Measurements from ENCODE around the gene ADGRB2. TPM values are rescaled to one million over a fixed set of nuclear protein-coding genes. Genes with fewer than 3 reads are reported as not detected.

The ADGRB2 gene
- total and polyA plus RNA-seq, 2 experiments from 2014 or later: 0.51 to 3.6 TPM

- H3K9me3 ChIP-seq (ENCODE audit: low read depth): no peaks in the 10 kb centered on the region
- H3K9ac ChIP-seq: no peak overlapping the region
- H3K27me3 ChIP-seq (replicated peaks; ENCODE audit: insufficient read depth): no peaks in the 10 kb centered on the region
Observed at GRCh38 chr1:31683997-31684396, 80.1 kb downstream of the ADGRB2 start.

GRCh38 chr1:31681415-31681814, 82.7 kb downstream of the ADGRB2 start:
- H3K79me2 ChIP-seq (ENCODE audit: insufficient read depth): no peaks in the 10 kb centered on the region
- no peak overlapping the region for H3K4me2 ChIP-seq (ENCODE audit: unreplicated experiment)
- no peaks in the 10 kb centered on the region for H3K4me1 ChIP-seq (ENCODE audit: insufficient read depth)
- no peak overlapping the region for H2AFZ ChIP-seq
- no peaks in the 10 kb centered on the region for H3K9me3 ChIP-seq (ENCODE audit: low read depth)
- in situ Hi-C loops (cut with MboI): no loop called here
- H3K9me2 ChIP-seq (ENCODE audit: insufficient read depth): no peaks in the 10 kb centered on the region
- no peaks in the 10 kb centered on the region for H4K20me1 ChIP-seq (ENCODE audit: insufficient read depth)
- peaks cover 10% of the 10 kb centered on the region; the same call in 1 of the 2 replicates for H3K36me3 ChIP-seq (ENCODE audit: low read depth)
- 72 to 74% methylated on average over 9 of the region's 9 CpGs for WGBS, 2 experiments (ENCODE audit: low coverage in 1 of 2, low lambda C conversion rate in 2 of 2, missing lambda C conversion rate in 2 of 2)
- TF ChIP-seq EZH2phosphoT487 (IDR thresholded peaks at IDR 0.05; ENCODE audit: insufficient read depth, low read depth): no peak
- no peak for TF ChIP-seq EZH2 (IDR thresholded peaks at IDR 0.05; ENCODE audit: insufficient read depth, poor library complexity, severe bottlenecking)
- no peaks in the 10 kb centered on the region for H3F3A ChIP-seq (ENCODE audit: insufficient read depth)
- H3K9ac ChIP-seq: no peak overlapping the region
- H3K4me3 ChIP-seq: no peak overlapping the region
- no peak for DNase-seq
- no peaks in the 10 kb centered on the region for H3K27me3 ChIP-seq (replicated peaks; ENCODE audit: insufficient read depth)
- no peak overlapping the region for H3K27ac ChIP-seq

More at GRCh38 chr1:31683997-31684396, 80.1 kb downstream of the ADGRB2 start:
- no peak for DNase-seq
- H2AFZ ChIP-seq: no peak overlapping the region
- H3K79me2 ChIP-seq (ENCODE audit: insufficient read depth): no peaks in the 10 kb centered on the region
- no peak overlapping the region for H3K4me2 ChIP-seq (ENCODE audit: unreplicated experiment)
- peaks cover under 1% of the 10 kb centered on the region; the same call in 1 of the 2 replicates for H3K4me1 ChIP-seq (ENCODE audit: insufficient read depth)
- WGBS, 2 experiments (ENCODE audit: low coverage in 1 of 2, low lambda C conversion rate in 2 of 2, missing lambda C conversion rate in 2 of 2): 91% methylated on average over 8 to 11 of the region's 11 CpGs
- H3K36me3 ChIP-seq (ENCODE audit: low read depth): peaks cover 14% of the 10 kb centered on the region; the same call in 1 of the 2 replicates
- in situ Hi-C loops (cut with MboI): no loop called here
- H3K9me2 ChIP-seq (ENCODE audit: insufficient read depth): no peaks in the 10 kb centered on the region
- no peak for TF ChIP-seq EZH2phosphoT487 (IDR thresholded peaks at IDR 0.05; ENCODE audit: insufficient read depth, low read depth)
- no peak for TF ChIP-seq EZH2 (IDR thresholded peaks at IDR 0.05; ENCODE audit: insufficient read depth, poor library complexity, severe bottlenecking)
- no peaks in the 10 kb centered on the region for H3F3A ChIP-seq (ENCODE audit: insufficient read depth)
- no peak overlapping the region for H3K27ac ChIP-seq
- no peaks in the 10 kb centered on the region for H4K20me1 ChIP-seq (ENCODE audit: insufficient read depth)
- H3K4me3 ChIP-seq: no peak overlapping the region

GRCh38 chr1:31679676-31680230, 84.4 kb downstream of the ADGRB2 start:
- no peak overlapping the region for H3K4me3 ChIP-seq
- TF ChIP-seq EZH2 (IDR thresholded peaks at IDR 0.05; ENCODE audit: insufficient read depth, poor library complexity, severe bottlenecking) (no peak), EZH2phosphoT487 (IDR thresholded peaks at IDR 0.05; ENCODE audit: insufficient read depth, low read depth) (no peak)
- DNase-seq: no peak
- no peaks in the 10 kb centered on the region for H4K20me1 ChIP-seq (ENCODE audit: insufficient read depth)
- no peaks in the 10 kb centered on the region for H3K27me3 ChIP-seq (replicated peaks; ENCODE audit: insufficient read depth)
- H3K4me1 ChIP-seq (ENCODE audit: insufficient read depth): no peaks in the 10 kb centered on the region
- no peaks in the 10 kb centered on the region for H3K79me2 ChIP-seq (ENCODE audit: insufficient read depth)
- H3K4me2 ChIP-seq (ENCODE audit: unreplicated experiment): no peak overlapping the region
- H3K27ac ChIP-seq: no peak overlapping the region
- H3K9me3 ChIP-seq (ENCODE audit: low read depth): no peaks in the 10 kb centered on the region
- no peak overlapping the region for H3K9ac ChIP-seq
- H3K9me2 ChIP-seq (ENCODE audit: insufficient read depth): no peaks in the 10 kb centered on the region
- in situ Hi-C loops (cut with MboI): no loop called here
- H3K36me3 ChIP-seq (ENCODE audit: low read depth): peaks cover 5% of the 10 kb centered on the region; the same call in 1 of the 2 replicates
- 85 to 89% methylated on average over 21 to 23 of the region's 23 CpGs for WGBS, 2 experiments (ENCODE audit: low coverage in 1 of 2, low lambda C conversion rate in 2 of 2, missing lambda C conversion rate in 2 of 2)
- no peak overlapping the region for H2AFZ ChIP-seq
- H3F3A ChIP-seq (ENCODE audit: insufficient read depth): no peaks in the 10 kb centered on the region

GRCh38 chr1:31679091-31679490, 85.0 kb downstream of the ADGRB2 start:
- Histone ChIP-seq H3K9me2 (ENCODE audit: insufficient read depth) (no peaks in the 10 kb centered on the region), H3K27ac (no peak overlapping the region), H2AFZ (no peak overlapping the region), H3F3A (ENCODE audit: insufficient read depth) (no peaks in the 10 kb centered on the region), H3K79me2 (ENCODE audit: insufficient read depth) (no peaks in the 10 kb centered on the region), H3K4me3 (no peak overlapping the region), H3K36me3 (ENCODE audit: low read depth) (peaks cover 3% of the 10 kb centered on the region; the same call in 1 of the 2 replicates), H3K27me3 (replicated peaks; ENCODE audit: insufficient read depth) (no peaks in the 10 kb centered on the region), H3K4me1 (ENCODE audit: insufficient read depth) (no peaks in the 10 kb centered on the region), H3K9ac (no peak overlapping the region), H3K9me3 (ENCODE audit: low read depth) (no peaks in the 10 kb centered on the region), H4K20me1 (ENCODE audit: insufficient read depth) (no peaks in the 10 kb centered on the region), H3K4me2 (ENCODE audit: unreplicated experiment) (no peak overlapping the region)
- 9 to 11% methylated on average over 2 of the region's 2 CpGs for WGBS, 2 experiments (ENCODE audit: low coverage in 1 of 2, low lambda C conversion rate in 2 of 2, missing lambda C conversion rate in 2 of 2)
- in situ Hi-C loops (cut with MboI): no loop called here
- no peak for TF ChIP-seq EZH2phosphoT487 (IDR thresholded peaks at IDR 0.05; ENCODE audit: insufficient read depth, low read depth)
- TF ChIP-seq EZH2 (IDR thresholded peaks at IDR 0.05; ENCODE audit: insufficient read depth, poor library complexity, severe bottlenecking): no peak
- no peak for DNase-seq

Measured in GM23248 (cell line).